Adrenal gland (tissue), 5 donors: ENCODE data around the gene ARHGEF10L.

ENCODE experiments used
- POLR2A ChIP-seq, 2 donors: fragments of 450-650 bp; IDR thresholded peaks; one replicate each; pipeline ENCODE4 v1.6.1; 2017; ENCODE audit warnings: antibody characterized with exemption in 2 of 2, mild to moderate bottlenecking in 2 of 2, moderate library complexity in 1 of 2
- TF ChIP-seq, protein P1 (sequence below), 6 experiments: fragments of 450-650 bp in 4 of 6; fragments of 200-600 bp in 2 of 6; sonication (generic) in 1 of 6; IDR thresholded peaks; 1 replicate in 5 of 6; 2 replicates in 1 of 6; pipeline versions ENCODE4 v1.5.1 to v1.8.0; 2016 to 2021; ENCODE audit warnings: antibody characterized with exemption in 6 of 6, mild to moderate bottlenecking in 2 of 6, moderate library complexity in 1 of 6
- donor health status: DM: no; HTN: no; CAD: no.

DNA sequence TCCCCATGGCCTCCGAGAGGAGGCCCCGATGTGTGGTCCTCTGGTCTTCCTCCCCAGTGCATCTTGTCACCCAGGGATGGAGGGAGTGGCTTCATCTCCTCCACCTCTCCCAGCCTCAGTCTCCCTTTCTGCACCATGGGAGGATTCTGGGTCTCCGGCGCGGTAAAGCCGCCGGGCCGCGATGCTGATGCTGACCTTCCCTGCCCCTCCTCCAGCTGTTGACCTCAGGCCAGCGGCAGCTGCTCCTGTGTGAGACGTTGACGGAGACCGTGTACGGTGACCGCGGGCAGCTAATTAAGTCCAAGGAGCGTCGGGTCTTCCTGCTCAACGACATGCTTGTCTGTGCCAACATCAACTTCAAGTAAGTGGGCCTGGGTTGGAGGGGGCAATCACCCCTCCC lies 92.6 kb downstream of the ARHGEF10L start:
- no peak for TF ChIP-seq POLR2A (IDR thresholded peaks at IDR 0.05)
- TF ChIP-seq, protein P1, sequence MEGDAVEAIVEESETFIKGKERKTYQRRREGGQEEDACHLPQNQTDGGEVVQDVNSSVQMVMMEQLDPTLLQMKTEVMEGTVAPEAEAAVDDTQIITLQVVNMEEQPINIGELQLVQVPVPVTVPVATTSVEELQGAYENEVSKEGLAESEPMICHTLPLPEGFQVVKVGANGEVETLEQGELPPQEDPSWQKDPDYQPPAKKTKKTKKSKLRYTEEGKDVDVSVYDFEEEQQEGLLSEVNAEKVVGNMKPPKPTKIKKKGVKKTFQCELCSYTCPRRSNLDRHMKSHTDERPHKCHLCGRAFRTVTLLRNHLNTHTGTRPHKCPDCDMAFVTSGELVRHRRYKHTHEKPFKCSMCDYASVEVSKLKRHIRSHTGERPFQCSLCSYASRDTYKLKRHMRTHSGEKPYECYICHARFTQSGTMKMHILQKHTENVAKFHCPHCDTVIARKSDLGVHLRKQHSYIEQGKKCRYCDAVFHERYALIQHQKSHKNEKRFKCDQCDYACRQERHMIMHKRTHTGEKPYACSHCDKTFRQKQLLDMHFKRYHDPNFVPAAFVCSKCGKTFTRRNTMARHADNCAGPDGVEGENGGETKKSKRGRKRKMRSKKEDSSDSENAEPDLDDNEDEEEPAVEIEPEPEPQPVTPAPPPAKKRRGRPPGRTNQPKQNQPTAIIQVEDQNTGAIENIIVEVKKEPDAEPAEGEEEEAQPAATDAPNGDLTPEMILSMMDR (IDR thresholded peaks at IDR 0.05), result no peak
